HCT116 (cell line): Measurements from ENCODE around the gene ACBD6. TPM values are rescaled to one million over a fixed set of nuclear protein-coding genes. Genes with fewer than 3 reads are reported as not detected.

Source experiments
- ATAC-seq: fragments of 200-7000 bp; cut with Tn5 transposase; 2 replicates; pipeline ENCODE4 v1.9.1; 2020; ENCODE audit warnings: mild to moderate bottlenecking, moderate library complexity
- BruUV-seq: library from RNA; stranded (reverse); fragments of 400-500 nt; replicated peaks from 2 replicates; lab custom pipeline; 2021; lab: Mats Ljungman, UMichigan
- CTCF ChIA-PET: fragments of 300-600 bp; sonication (Branson Sonifier 250); formaldehyde crosslinking; loops from one replicate; lab custom pipeline; 2021; ENCODE audit warnings: antibody characterized with exemption; lab: Charles Lee
- POLR2A ChIA-PET: fragments of 300-600, 350-600 bp; sonication (Branson Sonifier 250); formaldehyde crosslinking; loops from one replicate; lab custom pipeline; 2021; ENCODE audit warnings: antibody characterized with exemption; lab: Charles Lee
- RAD21 ChIA-PET, 2 experiments: fragments of 300-600 bp; sonication (Branson Sonifier 250); formaldehyde crosslinking; loops; one replicate each; lab custom pipeline; 2023; ENCODE audit warnings: low total read pairs in 2 of 2; ENCODE audit not compliant: uncharacterized antibody in 2 of 2, unreplicated experiment in 2 of 2, low non-redundant PET in 1 of 2; lab: Charles Lee
- DNase-seq: peaks from one replicate; pipeline ENCODE4 v3.0.0-alpha.2; 2010; ENCODE audit warnings: low read depth, low spot score
- H2AFZ ChIP-seq: fragments of 200-600 bp; shearing (Covaris generic), sonication (generic); 2 replicates; pipeline ENCODE4 v1.6.1; 2017; ENCODE audit warnings: low read depth, mixed run types, mixed read lengths, antibody characterized with exemption, low read length; ENCODE audit not compliant: poor library complexity, severe bottlenecking
- H3K27ac ChIP-seq: 2 replicates; pipeline ENCODE4 v1.5.1; 2012; ENCODE audit warnings: low read depth, low read length
- H3K27me3 ChIP-seq: fragments of 200-600 bp; sonication (generic); 2 replicates; pipeline ENCODE4 v1.6.1; 2016; ENCODE audit warnings: mixed run types, low read length, mixed read lengths; ENCODE audit not compliant: insufficient read depth
- H3K36me3 ChIP-seq, 2 experiments: fragments of 200-500 bp in 1 of 2; fragments of 200-600 bp in 1 of 2; sonication (Bioruptor generic) in 1 of 2; sonication (generic) in 1 of 2; 2 replicates each; pipeline versions ENCODE4 v1.5.1 to v1.6.1; 2014 to 2016; ENCODE audit warnings: low read length in 2 of 2, inconsistent platforms in 1 of 2, mixed read lengths in 1 of 2, mixed run types in 1 of 2; ENCODE audit not compliant: insufficient read depth in 2 of 2, control insufficient read depth in 1 of 2
- H3K4me1 ChIP-seq, 2 experiments: fragments of 200-600 bp in 1 of 2; sonication (generic) in 1 of 2; 2 replicates each; pipeline versions ENCODE4 v1.5.1 to v1.6.1; 2012 to 2017; ENCODE audit warnings: low read length in 2 of 2, inconsistent platforms in 1 of 2, mild to moderate bottlenecking in 1 of 2, mixed read lengths in 1 of 2, mixed run types in 1 of 2, moderate library complexity in 1 of 2; ENCODE audit not compliant: insufficient read depth in 2 of 2, control insufficient read depth in 1 of 2
- H3K4me2 ChIP-seq: fragments of 200-600 bp; sonication (generic); 2 replicates; pipeline ENCODE4 v1.6.1; 2017; ENCODE audit warnings: mixed run types, low read length, mixed read lengths
- H3K4me3 ChIP-seq, 2 experiments: fragments of 200-600 bp in 1 of 2; sonication (generic) in 1 of 2; replicated peaks in 1 of 2; 2 replicates each; pipeline ENCODE4 v1.5.1; 2011 to 2016; ENCODE audit warnings: low read length in 2 of 2, control low read depth in 1 of 2, low read depth in 1 of 2, mild to moderate bottlenecking in 1 of 2, mixed read lengths in 1 of 2, mixed run types in 1 of 2
- H3K79me2 ChIP-seq: fragments of 200-600 bp; sonication (generic); 2 replicates; pipeline ENCODE4 v1.6.1; 2017; ENCODE audit warnings: mild to moderate bottlenecking, mixed run types, low read length, moderate library complexity, mixed read lengths; ENCODE audit not compliant: insufficient read depth
- H3K9ac ChIP-seq: fragments of 200-600 bp; sonication (generic); 2 replicates; pipeline ENCODE4 v1.6.1; 2016; ENCODE audit warnings: low read length, mixed read lengths
- H3K9me2 ChIP-seq: fragments of 200-600 bp; sonication (generic), shearing (Covaris generic); 2 replicates; pipeline ENCODE4 v1.6.1; 2017; ENCODE audit warnings: mixed run types, mild to moderate bottlenecking, moderate library complexity; ENCODE audit not compliant: insufficient read depth
- H3K9me3 ChIP-seq, 2 experiments: fragments of 200-500 bp in 1 of 2; fragments of 200-600 bp in 1 of 2; sonication (Bioruptor generic) in 1 of 2; sonication (generic) in 1 of 2; 2 replicates each; pipeline ENCODE4 v1.6.1; 2014 to 2017; ENCODE audit warnings: low read length in 2 of 2, mixed read lengths in 2 of 2, inconsistent platforms in 1 of 2, low read depth in 1 of 2, mild to moderate bottlenecking in 1 of 2, mixed run types in 1 of 2, moderate library complexity in 1 of 2; ENCODE audit not compliant: control insufficient read depth in 1 of 2, insufficient read depth in 1 of 2
- H4K20me1 ChIP-seq: fragments of 200-600 bp; sonication (generic), shearing (Covaris generic); 2 replicates; pipeline ENCODE4 v1.6.1; 2017; ENCODE audit warnings: mixed run types, mild to moderate bottlenecking, moderate library complexity; ENCODE audit not compliant: insufficient read depth
- ATF3 ChIP-seq: IDR thresholded peaks from 2 replicates; pipeline ENCODE4 v1.6.1; 2012
- CBX3 ChIP-seq: IDR thresholded peaks from 2 replicates; pipeline ENCODE4 v1.6.1; 2012; ENCODE audit warnings: low read depth
- CEBPB ChIP-seq: IDR thresholded peaks from 2 replicates; pipeline ENCODE4 v1.6.1; 2012; ENCODE audit warnings: low read depth
- CTCF ChIP-seq, 3 experiments: fragments of 200-600 bp in 1 of 3; sonication (generic) in 1 of 3; IDR thresholded peaks in 2 of 3; conservative IDR thresholded peaks in 1 of 3; 2 replicates each; pipeline ENCODE4 v1.5.1; 2012 to 2017; ENCODE audit warnings: low read depth in 2 of 3, low read length in 2 of 3, antibody characterized with exemption in 1 of 3, borderline replicate concordance in 1 of 3, control low read depth in 1 of 3, mild to moderate bottlenecking in 1 of 3, mixed read lengths in 1 of 3, mixed run types in 1 of 3, moderate library complexity in 1 of 3; ENCODE audit not compliant: insufficient read depth in 1 of 3
- EGR1 ChIP-seq: IDR thresholded peaks from 2 replicates; pipeline ENCODE4 v1.6.1; 2012; ENCODE audit warnings: low read depth
- ELF1 ChIP-seq: IDR thresholded peaks from 2 replicates; pipeline ENCODE4 v1.6.1; 2012; ENCODE audit warnings: low read depth, borderline replicate concordance
- FOSL1 ChIP-seq: IDR thresholded peaks from 2 replicates; pipeline ENCODE4 v1.6.1; 2012; ENCODE audit warnings: low read depth
- JUND ChIP-seq: IDR thresholded peaks from 2 replicates; pipeline ENCODE4 v1.6.1; 2012
- MAX ChIP-seq: IDR thresholded peaks from 2 replicates; pipeline ENCODE4 v1.6.1; 2012
- POLR2AphosphoS5 ChIP-seq: IDR thresholded peaks from 2 replicates; pipeline ENCODE4 v1.6.1; 2011; ENCODE audit warnings: mild to moderate bottlenecking, low read depth, low read length, moderate library complexity
- RAD21 ChIP-seq: IDR thresholded peaks from 2 replicates; pipeline ENCODE4 v1.6.1; 2012; ENCODE audit warnings: low read depth, mild to moderate bottlenecking
- REST ChIP-seq: IDR thresholded peaks from 2 replicates; pipeline ENCODE4 v1.6.1; 2012; ENCODE audit warnings: low read depth
- SIN3A ChIP-seq: IDR thresholded peaks from 2 replicates; pipeline ENCODE4 v1.6.1; 2012; ENCODE audit warnings: low read depth
- SRF ChIP-seq: IDR thresholded peaks from 2 replicates; pipeline ENCODE4 v1.6.1; 2012; ENCODE audit warnings: low read depth
- TCF7L2 ChIP-seq: IDR thresholded peaks from 2 replicates; pipeline ENCODE4 v1.7.0; 2011; ENCODE audit warnings: borderline replicate concordance, inconsistent platforms; ENCODE audit not compliant: insufficient read depth, insufficient read length; ENCODE audit errors: extremely low read depth
- YY1 ChIP-seq: IDR thresholded peaks from 2 replicates; pipeline ENCODE4 v1.6.1; 2011; ENCODE audit warnings: low read length, low read depth, moderate library complexity, mild to moderate bottlenecking; ENCODE audit not compliant: insufficient replicate concordance; ENCODE audit errors: extremely low read depth
- ZBTB33 ChIP-seq: IDR thresholded peaks from 2 replicates; pipeline ENCODE4 v1.6.1; 2011; ENCODE audit warnings: mild to moderate bottlenecking, low read length, moderate library complexity; ENCODE audit not compliant: insufficient replicate concordance; ENCODE audit errors: extremely low read depth
- ZFX ChIP-seq: fragments of 450-650 bp; IDR thresholded peaks from 2 replicates; pipeline ENCODE4 v1.6.1; 2017
- ZNF274 ChIP-seq: fragments of 200-500 bp; sonication (Bioruptor generic); IDR thresholded peaks from 2 replicates; pipeline ENCODE4 v1.6.1; 2014; ENCODE audit warnings: mild to moderate bottlenecking, low read depth, low read length, inconsistent platforms
- intact Hi-C: fragments of 100-400 bp; cut with micrococcal nuclease; formaldehyde crosslinking; loops from 2 replicates; pipeline ENCODE4 v1.10.0; 2022
- total RNA-seq: library from RNA; stranded (reverse); gene quantifications from one replicate; pipeline ENCODE4 v1.2.1, GENCODE V29; 2021; ENCODE audit not compliant: unreplicated experiment

Gene ACBD6
- total RNA-seq, 1 experiment from 2014 or later, result 43.2 TPM

GRCh38 chr1:180412583-180412982 is 89.8 kb downstream of the ACBD6 start:
- CTCF ChIA-PET, result no interaction called here
- ATAC-seq, result no peak
- intact Hi-C loops, result no loop called here

More at GRCh38 chr1:180412583-180412982, 89.8 kb downstream of the ACBD6 start:
- no peak overlapping the region for H2AFZ ChIP-seq
- no peak overlapping the region for H3K27ac ChIP-seq
- no TSS peak for BruUV-seq
- no peaks in the 10 kb centered on the region for H3K9me3 ChIP-seq
- H3K4me3 ChIP-seq, result no peak overlapping the region
- H3K27me3 ChIP-seq, result no peaks in the 10 kb centered on the region
- no peak overlapping the region for H3K4me2 ChIP-seq
- no peaks in the 10 kb centered on the region for H3K4me1 ChIP-seq
- ChIA-PET POLR2A (no interaction called here), RAD21 (no interaction called here)
- H4K20me1 ChIP-seq, result no peaks in the 10 kb centered on the region; the same call in 1 of the 2 replicates
- H3K9me2 ChIP-seq, result no peaks in the 10 kb centered on the region
- no peaks in the 10 kb centered on the region for H3K36me3 ChIP-seq
- H3K9ac ChIP-seq, result no peak overlapping the region
- peaks cover 20% of the 10 kb centered on the region for H3K79me2 ChIP-seq
- TF ChIP-seq POLR2AphosphoS5 (no peak), ZNF274 (no peak), TCF7L2 (no peak), CTCF (IDR thresholded peaks at IDR 0.05 in 2 of 3, conservative IDR thresholded peaks at IDR 0.05 in 1 of 3; ENCODE audit: borderline replicate concordance in 1 of 3, insufficient read depth in 1 of 3, low read depth in 2 of 3, low read length in 2 of 3) (no peak), REST (no peak), JUND (no peak), MAX (no peak), CEBPB (no peak), ZBTB33 (no peak), ELF1 (no peak), YY1 (no peak), ATF3 (no peak), SIN3A (no peak), SRF (no peak), RAD21 (no peak), ZFX (no peak), CBX3 (no peak), FOSL1 (no peak), EGR1 (no peak)
- DNase-seq, result no peak
